ENCODE measurements around the gene PBRM1.

GRCh38 chr3:52528586-52529375, 156.9 kb downstream of the PBRM1 start:
- no peak for TF ChIP-seq CTCF (IDR thresholded peaks at IDR 0.05)
- TF ChIP-seq POLR2A (IDR thresholded peaks at IDR 0.05): no peak
